HPDE6-E6E7 (cell line): ENCODE measurements around the gene CDHR1.
"Not testable (repeated sequence)": the region's sequence is repeated elsewhere in the genome, so short reads cannot be mapped to it uniquely, and the experiment has no call there.

Experiments
- DNase-seq: peaks from one replicate; pipeline ENCODE4 v3.0.0; 2011; ENCODE audit warnings: missing footprints; ENCODE audit errors: extremely low spot score

CDHR1 gene

DNA sequence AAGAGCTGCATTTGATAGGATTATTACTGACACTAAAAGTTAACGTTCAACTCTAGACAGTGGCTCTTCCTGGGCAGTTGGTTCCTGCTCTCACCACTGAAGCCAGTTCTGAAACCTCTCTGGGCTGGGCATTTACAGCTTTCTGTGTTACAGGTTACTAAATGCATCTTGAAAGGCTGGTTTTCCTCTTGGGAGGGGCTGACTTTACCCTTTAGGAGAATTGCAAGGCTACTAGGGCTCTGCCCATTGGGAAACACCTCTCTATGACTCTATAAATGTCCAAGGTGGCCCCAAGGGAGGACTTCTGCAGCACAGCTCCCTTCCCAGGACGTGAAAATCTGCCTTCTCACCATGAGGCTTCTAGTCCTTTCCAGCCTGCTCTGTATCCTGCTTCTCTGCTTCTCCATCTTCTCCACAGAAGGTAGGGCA, 20.8 kb upstream of the CDHR1 start, which contains the start of gene GPR15LG:
Gene GPR15LG, plus strand, starts transcription at position 301 of the 429 bp plus-strand sequence. Its CDS starts 51 bp downstream, at position 352.
- DNase-seq = no peak

DNA sequence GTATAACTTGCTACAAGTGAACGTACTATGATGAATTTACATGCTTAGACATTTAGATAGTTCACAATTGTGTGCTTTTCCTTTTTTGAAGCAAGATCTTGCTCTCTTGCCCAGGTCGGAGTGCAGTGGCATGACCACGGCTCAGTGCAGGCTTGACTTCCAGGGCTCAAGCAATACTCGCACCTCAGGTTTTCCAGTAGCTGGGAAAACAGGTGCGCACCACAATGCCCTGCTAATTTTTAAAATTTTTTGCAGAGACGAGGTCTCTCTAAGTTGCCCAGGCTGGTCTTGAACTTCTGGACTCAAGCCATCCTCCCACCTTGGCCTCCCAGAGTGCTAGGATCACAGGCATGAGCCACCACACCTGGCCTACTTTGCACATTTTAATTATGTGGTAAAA, 18.9 kb upstream of the CDHR1 start:
- no peak for DNase-seq

DNA sequence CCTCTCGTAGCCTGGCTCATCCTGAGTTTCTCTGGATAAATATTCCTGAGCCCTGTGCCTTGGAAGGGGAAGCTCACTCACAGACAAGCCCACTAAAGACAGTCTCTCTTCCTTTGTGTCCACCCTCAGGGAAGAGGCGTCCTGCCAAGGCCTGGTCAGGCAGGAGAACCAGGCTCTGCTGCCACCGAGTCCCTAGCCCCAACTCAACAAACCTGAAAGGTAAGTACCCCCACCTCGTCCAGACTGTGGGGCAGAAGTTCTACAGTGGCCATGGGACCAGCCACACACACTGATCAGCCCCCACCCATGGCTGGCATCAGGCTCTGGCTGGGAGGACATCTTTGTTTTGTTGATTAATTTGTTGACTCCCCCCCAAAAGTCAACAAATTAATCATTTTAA, 18.0 kb upstream of the CDHR1 start:
- DNase-seq = no peak

DNA sequence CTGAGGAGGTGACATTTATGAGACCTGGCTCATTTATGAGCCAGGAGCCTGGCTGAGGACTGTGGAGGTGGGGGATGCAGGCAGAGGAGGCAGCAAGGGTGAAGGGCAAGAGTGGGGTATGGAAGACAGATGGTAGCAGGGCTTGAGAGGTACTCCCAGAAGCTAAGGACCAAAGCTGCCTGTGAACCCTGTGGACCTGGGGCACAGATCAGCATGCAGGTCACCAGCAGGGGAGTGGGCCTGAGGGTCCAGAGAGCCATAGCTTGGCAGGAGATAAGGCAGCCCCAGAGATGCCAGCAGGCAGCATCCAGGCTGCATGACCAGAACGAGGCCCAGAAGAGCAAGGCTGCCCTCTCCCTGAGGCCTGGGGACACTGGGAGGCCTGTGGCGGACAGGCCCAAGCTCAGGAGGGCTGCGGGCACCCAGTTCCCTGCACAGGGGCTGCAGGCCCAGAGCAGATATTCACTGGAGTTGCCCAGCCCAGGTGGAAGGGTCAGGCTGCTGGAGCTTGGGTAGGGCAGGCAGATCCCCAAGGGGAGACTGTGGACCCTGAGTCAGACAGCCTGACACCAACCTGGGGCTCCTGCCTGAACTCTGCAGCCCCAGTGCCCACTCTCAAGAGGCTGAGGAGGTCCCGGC, 17.4 kb upstream of the CDHR1 start:
- no peak for DNase-seq

DNA sequence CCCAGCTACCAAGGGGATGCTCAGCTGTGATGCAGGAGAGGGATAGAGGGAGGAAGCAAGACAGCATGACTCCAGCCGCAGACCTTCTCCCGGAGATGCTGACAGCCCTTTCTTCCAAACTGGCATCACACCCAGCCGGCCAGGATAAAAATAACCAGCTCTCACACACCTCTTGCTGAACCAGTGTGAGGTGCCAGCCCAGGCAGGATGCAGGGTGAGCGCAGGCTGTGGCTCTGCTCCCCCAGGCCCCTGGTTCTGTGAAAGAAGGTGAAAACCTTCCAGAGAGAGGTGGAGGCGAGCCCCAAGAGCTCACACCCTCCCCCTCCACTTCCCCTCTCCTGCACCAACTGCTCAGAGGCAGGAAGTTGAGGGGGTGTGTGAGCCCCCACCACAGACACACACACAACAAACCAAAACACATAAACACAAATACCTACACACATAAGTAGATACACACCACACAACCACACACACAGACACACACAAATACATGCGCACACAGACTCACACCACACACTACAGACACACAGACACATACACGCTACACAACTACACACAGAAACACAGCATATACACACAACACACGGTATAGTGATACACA, 16.7 kb upstream of the CDHR1 start:
- DNase-seq = no peak

DNA sequence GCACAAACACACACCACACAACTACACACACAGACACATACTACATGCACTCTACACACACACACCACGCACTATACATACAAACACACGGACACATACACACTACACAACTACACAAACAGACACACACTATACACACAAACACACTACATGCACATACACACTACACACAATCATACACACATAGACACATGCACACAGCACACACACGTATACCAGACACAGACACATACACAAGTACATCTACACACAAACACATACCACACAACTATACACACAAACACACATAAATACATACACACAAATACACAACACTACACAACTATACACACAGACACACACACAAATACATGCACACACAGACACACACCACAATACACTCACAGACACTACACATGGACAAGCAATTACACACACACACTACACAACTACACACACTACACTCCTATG, 16.2 kb upstream of the CDHR1 start:
- DNase-seq = no peak

DNA sequence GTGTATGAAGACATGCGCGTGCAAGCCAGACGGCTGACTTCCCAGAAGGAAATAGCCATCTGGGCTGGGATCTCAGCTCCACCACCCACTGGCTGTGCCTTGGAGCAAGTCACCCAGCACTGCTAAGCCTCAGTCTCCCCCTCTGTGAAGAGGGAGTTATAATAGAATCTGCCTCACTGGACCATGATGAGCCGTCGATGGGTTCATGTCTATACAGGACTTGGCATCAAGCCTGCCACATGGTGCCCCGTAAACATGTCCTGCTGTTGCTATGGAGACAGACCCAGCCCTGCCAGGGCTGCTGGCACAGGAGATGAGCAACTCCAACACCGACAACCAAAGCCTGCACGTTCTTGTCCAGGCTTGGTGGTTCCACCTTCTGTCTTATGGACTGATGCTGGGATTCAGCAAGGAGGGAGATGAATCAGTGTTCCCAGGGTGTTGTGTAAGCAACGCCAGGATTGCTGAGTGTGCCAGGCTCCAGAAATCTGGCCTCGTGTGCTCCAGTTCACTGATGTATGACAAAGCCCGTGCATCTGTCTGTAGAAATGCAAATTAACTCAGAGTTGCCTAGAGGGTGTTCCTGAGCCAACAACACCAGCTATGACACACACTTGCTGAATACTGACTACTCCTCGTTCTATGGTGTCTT, 15.2 kb upstream of the CDHR1 start:
- DNase-seq = peak; percentile 96

DNA sequence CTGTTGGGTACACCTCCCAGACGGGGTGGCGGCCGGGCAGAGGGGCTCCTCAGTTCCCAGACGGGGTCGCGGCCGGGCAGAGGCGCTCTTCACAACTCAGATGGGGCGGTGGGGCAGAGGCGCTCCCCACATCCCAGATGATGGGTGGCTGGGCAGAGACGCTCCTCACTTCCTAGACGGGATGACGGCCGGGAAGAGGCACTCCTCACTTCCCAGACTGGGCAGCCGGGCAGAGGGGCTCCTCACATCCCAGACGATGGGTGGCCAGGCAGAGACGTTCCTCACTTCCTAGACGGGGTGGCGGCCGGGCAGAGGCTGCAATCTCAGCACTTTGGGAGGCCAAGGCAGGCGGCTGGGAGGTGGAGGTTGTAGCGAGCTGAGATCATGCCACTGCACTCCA, 14.0 kb upstream of the CDHR1 start:
- not testable (repeated sequence) for DNase-seq

DNA sequence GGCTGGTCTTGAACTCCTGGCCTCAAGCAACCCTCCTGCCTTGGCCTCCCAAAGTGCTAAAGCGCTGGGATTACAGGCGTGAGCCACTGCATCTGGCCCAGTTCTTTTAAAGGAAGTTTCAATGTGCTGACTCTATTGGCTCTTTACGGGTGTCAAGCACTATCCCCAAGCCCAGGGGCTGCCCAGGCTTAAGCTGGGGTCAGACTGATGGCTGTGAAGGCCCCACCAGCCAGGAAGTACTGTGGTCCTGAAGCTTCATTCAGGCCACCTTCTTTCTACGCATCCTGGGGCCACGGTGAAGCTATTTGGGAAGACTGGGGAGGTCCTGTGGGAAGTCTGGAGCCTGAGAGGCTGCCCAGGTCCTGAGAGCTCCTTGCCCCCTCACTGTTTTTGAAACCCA, 12.7 kb upstream of the CDHR1 start:
- DNase-seq = no peak

DNA sequence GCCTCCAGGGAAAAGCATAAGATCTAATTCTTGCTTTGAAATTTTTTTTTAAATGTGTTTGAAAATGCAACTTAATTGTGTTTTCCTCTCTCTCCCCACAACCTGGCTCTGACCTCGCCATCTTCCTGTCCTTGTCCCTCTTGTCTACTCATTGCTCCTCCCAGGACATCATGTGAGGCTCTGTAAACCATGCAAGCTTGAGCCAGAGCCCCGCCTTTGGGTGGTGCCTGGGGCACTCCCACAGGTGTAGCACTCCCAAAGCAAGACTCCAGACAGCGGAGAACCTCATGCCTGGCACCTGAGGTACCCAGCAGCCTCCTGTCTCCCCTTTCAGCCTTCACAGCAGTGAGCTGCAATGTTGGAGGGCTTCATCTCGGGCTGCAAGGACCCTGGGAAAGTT, 9.8 kb upstream of the CDHR1 start:
- DNase-seq = no peak

DNA sequence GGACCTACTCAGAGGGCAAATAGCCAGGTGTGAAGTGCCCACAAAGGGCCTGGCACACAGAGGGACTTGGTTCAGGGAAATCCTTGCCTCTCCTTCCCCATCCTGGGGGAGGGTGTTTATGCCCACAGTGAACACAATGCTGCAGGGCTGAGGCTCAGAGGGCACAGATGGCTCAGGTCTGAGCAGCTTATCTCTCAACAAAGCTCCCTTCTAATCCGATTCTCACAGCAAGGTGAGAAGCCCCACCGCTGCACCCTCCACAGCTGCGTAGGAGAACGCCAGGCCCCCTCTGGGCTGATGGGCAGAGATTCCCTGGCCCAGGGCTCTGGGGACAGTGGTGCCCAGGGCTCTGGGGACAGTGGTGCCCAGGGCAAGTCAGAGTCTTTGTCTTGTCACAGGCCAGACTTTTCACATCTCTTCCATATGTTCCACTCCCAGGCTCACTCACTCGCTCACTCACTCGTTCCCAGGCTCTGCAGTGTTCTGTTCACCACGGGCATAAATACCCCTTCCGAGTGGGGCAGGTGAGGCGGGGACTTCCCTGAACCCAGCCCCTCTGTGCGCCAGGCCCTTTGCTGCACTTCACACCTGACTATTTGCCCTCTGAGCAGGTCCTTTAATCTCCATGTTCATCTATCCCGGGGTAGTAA, 8.7 kb upstream of the CDHR1 start:
- no peak for DNase-seq

DNA sequence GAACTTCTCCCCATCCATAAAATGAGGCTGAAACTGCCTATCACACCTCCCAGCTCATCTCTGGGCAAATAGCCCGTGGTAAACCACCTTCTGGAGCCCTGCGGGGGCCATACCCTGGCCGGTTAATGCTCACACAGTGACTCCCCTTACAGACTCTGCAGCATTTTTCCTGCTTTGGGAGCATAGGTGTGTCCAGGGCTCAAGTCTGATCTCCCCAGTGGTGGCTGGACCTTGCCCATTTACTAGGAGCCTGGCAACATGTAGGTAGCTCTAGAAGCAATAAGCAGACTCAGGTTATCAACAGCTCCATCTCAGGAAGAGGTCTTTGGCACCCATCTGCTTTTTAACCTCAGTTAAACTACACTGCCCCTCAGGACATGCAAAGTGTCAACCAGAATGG, 5.5 kb upstream of the CDHR1 start:
- DNase-seq = no peak

DNA sequence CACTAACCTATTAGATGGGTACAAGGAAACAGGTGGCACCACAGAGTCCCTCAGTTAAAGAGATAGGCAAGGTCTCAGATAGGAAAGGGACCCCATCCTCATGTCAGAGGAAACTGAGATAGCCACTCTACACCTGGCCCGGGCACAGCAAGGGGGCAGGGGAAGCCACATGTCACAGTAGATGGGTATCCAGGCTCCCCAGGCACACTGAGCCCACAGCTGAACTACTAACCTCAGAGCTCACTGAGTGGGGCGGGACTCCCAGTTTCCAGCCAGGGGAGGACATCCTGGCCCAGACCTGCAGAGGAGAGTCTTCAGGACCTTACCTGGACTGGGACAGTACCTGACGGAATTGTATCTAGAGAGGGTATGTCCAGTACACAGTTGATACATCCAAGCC, 3.7 kb upstream of the CDHR1 start:
- no peak for DNase-seq

DNA sequence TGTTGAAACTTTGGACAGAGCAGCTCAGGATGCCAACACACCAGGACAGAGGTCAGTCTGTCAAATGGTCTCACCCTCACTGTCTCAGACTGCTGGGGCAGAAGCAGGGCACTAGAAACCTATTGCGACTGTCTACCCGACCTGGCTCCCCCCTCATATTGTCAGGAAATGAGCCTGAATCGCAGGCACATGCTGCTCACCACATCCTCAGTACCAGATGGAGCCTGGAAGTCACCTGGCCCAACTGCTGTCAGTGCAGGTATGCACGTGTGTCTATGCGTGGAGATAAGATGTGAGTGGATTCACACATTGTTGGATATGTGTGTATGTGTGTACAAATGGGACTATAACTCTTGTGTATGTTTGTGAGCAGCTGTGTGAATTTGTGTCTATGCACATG, 3.2 kb upstream of the CDHR1 start:
- no peak for DNase-seq

DNA sequence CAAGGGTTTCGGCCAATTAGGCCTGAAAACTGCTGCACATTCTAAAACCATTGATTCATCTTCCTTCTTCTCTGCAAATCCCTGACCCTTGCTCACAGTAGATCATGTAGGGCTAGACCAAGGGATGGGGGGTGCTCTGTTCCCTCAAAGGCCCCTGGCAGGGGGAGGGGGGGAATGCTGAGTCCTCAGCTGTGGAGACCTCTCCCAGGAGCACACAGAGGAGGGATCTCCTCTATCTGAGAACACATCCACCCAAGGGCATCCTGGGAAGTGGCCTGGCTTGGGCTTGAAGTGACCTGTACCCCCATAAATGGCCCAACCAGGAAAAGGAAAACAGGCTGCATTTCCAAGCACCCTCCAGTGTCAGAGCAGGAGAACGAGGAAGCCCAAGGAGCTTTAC, 1.0 kb upstream of the CDHR1 start:
- no peak for DNase-seq

DNA sequence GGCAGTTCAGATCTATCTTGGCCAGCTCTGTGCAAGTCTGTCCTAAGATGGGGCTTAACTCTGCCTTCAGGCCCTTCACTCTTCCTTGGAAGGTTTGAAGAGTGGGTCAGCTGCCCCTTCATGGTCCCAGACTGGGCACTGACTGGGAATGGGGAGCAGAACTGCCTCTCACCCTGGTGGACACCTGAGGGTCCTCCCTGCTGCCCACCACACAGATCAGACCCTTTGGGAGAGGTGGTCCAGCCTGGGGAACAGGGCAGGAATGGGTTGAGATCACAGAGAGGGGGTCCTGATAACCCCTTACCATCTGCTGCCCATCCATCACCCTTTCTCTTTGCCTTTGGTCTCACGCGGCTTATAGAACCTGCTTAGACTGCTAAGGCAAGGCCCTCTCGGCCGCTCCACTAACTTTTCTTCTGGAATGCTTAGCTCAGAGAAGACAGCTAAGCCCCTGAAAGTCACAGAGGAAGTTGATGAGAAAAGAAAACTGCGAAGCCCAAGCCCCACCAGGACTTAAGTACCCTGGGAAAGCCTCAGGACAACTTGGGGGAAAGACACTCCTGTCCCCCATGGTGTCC, 402 bp upstream of the CDHR1 start:
- no peak for DNase-seq

DNA sequence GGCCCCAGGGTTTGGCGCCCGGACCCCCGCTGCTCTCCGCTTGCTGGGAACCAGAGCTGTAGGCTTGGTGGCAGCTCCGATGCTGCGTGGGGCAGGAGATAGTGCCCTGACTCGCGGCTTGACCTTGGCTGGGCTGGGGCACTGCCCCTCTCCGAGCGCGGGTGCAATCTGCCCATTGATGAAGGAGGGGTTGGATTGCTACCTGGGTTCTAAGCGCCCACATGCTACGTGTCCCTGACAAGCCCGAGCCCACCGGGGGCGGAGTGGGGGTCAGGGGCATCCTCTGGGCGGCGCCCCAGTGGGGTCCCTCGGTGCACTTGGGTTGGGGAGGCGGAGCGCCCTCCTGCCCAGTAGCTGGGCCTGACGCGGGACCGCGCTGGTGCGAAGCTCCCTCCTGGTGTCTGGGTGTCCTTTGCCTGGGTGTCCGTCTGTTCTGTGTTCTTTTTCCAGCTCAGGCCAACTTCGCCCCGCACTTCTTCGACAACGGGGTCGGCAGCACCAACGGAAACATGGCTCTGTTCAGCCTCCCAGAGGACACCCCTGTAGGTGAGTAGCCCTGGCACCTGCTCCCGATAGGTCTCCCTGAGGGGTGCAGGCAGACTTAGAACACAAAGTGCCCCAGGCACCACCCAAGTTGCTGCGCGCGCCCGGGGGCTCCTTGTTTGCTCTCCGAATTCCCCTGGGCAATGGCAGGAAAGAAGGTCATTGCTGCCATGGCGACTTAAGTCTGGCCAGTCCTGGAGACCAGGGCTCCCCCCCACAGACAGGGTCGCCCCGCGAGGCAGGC, 900 bp downstream of the CDHR1 start:
- DNase-seq = no peak

DNA sequence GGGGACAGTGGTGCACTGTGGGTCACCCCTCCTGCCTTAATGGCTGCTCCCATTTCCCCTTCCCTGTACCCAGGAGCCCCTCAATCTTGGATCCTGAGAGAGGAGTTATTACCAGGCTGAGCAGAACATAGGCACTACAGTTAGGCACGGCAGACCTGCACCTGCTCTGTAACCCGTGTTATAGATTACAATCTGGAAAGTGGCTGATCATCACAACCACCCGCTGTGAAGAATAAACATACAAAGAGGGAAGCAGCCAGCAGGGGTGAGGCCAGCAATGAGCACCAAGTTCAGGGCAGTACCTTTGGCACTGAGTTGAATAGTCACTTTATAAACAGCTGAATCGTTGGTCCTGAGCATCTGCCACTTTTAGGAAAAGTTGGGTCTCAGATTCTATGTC, 1.7 kb downstream of the CDHR1 start:
- no peak for DNase-seq

DNA sequence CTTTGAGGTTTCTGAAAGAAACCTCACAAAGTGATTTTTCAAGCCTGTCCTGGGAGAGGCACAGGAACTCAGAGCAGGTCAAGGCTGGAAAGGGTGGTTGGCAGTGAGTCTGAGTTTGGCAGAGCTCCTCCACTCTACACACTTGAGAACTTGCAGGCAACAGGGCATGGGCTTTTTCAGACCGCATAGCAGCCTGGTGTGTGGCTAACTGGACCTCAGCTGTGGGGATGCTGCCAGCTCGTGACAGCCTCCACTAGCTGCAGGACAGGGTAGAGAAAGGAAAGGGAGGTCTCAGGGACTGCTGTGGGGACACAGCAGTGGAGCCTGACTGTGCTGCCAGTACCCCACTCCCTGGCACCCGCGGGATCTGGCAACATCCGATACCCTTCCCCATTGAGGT, 2.6 kb downstream of the CDHR1 start:
- DNase-seq = no peak

DNA sequence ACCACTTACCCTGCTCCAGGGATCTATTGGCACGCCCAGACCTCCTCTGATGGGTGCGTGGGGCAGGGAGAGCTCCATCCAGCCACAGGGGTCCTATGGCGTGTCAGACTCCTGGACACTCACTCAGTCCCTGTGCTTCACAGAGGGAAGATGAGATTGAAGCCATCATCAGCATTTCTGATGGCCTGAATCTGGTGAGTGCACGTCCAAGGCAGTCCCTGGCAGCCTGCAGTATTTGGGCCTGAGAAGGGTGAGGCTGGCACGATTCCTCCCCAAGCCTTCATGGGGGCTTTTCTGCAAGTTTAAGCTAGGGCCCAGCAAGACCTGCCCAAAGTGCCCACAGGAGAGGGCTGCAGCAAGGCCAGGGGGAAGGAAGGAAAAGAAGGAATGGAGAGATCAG, 3.3 kb downstream of the CDHR1 start:
- no peak for DNase-seq

DNA sequence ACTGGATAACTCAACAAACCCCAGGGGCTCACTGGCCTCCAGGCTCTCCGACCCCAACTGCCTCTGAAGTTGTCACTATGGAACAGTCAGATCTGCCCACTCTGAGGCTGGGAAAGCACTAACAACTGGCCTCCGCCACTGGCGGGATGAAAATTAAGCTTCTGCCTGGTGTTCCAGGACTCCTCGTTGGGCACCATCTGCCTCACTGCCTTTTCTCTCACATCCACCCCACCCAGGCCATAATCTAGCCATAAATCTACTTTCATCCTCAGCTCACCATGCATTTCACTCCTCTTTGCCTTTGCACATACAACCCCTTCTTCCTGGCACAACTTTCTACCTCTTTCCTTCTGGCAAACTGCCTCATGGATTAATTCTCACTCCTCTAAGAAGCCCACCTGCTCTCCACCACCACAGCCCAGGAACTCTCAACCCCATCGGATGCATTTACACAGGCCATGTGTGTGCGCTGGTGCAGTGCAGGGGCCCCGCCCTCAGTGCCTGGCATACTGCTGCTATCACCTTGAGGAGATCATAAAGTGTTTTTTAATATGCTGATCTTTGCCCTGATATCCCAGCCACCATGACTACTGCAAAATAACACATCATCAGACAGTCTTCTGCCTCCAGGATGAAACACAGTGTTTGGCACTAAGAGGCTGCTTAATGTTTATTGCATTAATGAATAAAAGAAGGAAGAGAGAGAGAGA, 4.0 kb downstream of the CDHR1 start:
- no peak for DNase-seq
